Measurements from ENCODE around the gene SMCR8. TPM values are rescaled to one million over a fixed set of nuclear protein-coding genes. Genes with fewer than 3 reads are reported as not detected.

Gene SMCR8
- total and polyA plus RNA-seq, 10 of the 15 experiments (the other 5 are each of a cell fraction or from before 2014, with no cell fraction given): 0.52 to 16.4 (median 8.0) TPM

- ChIA-PET SMC1A (ENCODE audit: uncharacterized antibody, unreplicated experiment) (no interaction called here), RAD21 (ENCODE audit: unreplicated experiment) (no interaction called here), POLR2A (no interaction called here), CTCF (no interaction called here)
- no TSS peak for BruUV-seq (replicated peaks)
- Histone ChIP-seq H3K79me2 (ENCODE audit: control insufficient read depth, insufficient read depth, low read length) (no peaks in the 10 kb centered on the region), H3K4me3 (no peak overlapping the region), H3K36me3 (ENCODE audit: control insufficient read depth in 2 of 2, insufficient read depth in 2 of 2, low read length in 1 of 2) (peaks cover 4 to 10% of the 10 kb centered on the region in 2 experiments), H3K4me1 (ENCODE audit: control insufficient read depth, insufficient read depth, low read length) (no peaks in the 10 kb centered on the region), H4K20me1 (ENCODE audit: control insufficient read depth, insufficient read depth) (no peaks in the 10 kb centered on the region), H2AFZ (ENCODE audit: control insufficient read depth, low read depth, low read length) (no peak overlapping the region), H3K4me2 (ENCODE audit: control insufficient read depth, insufficient read depth) (no peak overlapping the region), H3K27ac (ENCODE audit: control insufficient read depth, insufficient read depth) (no peak overlapping the region), H3K9ac (ENCODE audit: control insufficient read depth, insufficient read depth, low read length) (no peak overlapping the region), H3K27me3 (replicated peaks in 1 of 2; ENCODE audit: control insufficient read depth in 2 of 2, insufficient read depth in 2 of 2, low read length in 1 of 2) (no peaks in the 10 kb centered on the region), H3K9me3 (replicated peaks; ENCODE audit: control insufficient read depth, insufficient read depth, low read length) (no peaks in the 10 kb centered on the region)
- DNase-seq (ENCODE audit: low read depth, low spot score) (no peak), ATAC-seq (no peak), FAIRE-seq (no peak)
- in situ Hi-C loops (cut with MboI) (no loop called here), intact Hi-C loops (cut with micrococcal nuclease; ENCODE audit: unreplicated experiment) (no loop called here)
- 32% methylated on average over 4 of the region's 4 CpGs for WGBS (ENCODE audit: insufficient coverage, insufficient replicate concordance, low lambda C conversion rate, missing lambda C conversion rate)
- TF ChIP-seq NRF1 (conservative IDR thresholded peaks at IDR 0.05; ENCODE audit: low read depth, low read length) (no peak), MYB (IDR thresholded peaks at IDR 0.05; ENCODE audit: borderline replicate concordance, low read depth, low read length) (no peak), CBFB (IDR thresholded peaks at IDR 0.05; ENCODE audit: low read depth) (no peak), ELK1 (IDR thresholded peaks at IDR 0.05; ENCODE audit: low read depth, low read length) (no peak), MTA3 (IDR thresholded peaks at IDR 0.05; ENCODE audit: borderline replicate concordance, low read length) (no peak), SMAD5 (IDR thresholded peaks at IDR 0.05; ENCODE audit: low read depth) (no peak), RFX5 (IDR thresholded peaks at IDR 0.05; ENCODE audit: low read depth, low read length) (no peak), RAD21 (IDR thresholded peaks at IDR 0.05; ENCODE audit: insufficient read depth, low read depth, low read length) (no peak), NFYB (IDR thresholded peaks at IDR 0.05; ENCODE audit: insufficient read depth, low read depth, low read length) (no peak), RB1 (IDR thresholded peaks at IDR 0.05; ENCODE audit: borderline replicate concordance) (no peak), PKNOX1 (IDR thresholded peaks at IDR 0.05) (no peak), HSF1 (IDR thresholded peaks at IDR 0.05; ENCODE audit: low read depth, low read length) (no peak), MAX (IDR thresholded peaks at IDR 0.05; ENCODE audit: low read depth, low read length) (no peak), EED (IDR thresholded peaks at IDR 0.05; ENCODE audit: low read depth) (no peak), CREM (IDR thresholded peaks at IDR 0.05; ENCODE audit: low read depth) (no peak), BHLHE40 (IDR thresholded peaks at IDR 0.05; ENCODE audit: borderline replicate concordance in 1 of 2, low read depth in 2 of 2, low read length in 1 of 2) (no peak)
Measured at GRCh38 chr17:18332909-18333489, 17.9 kb downstream of the SMCR8 start.
